Activated naive CD8-positive, alpha-beta T cell treated with anti-CD3 and anti-CD28 coated beads, Interleukin-2, amount 50 U/mL, for 16 hours (primary cell): ENCODE data around the gene TATDN3.
"Not testable (repeated sequence)": the region's sequence is repeated elsewhere in the genome, so short reads cannot be mapped to it uniquely, and the experiment has no call there.

Experiments
- DNase-seq: peaks from one replicate; pipeline ENCODE4 v3.0.0-alpha.2; 2020; ENCODE audit warnings: low read depth, low spot score

The TATDN3 gene

DNA sequence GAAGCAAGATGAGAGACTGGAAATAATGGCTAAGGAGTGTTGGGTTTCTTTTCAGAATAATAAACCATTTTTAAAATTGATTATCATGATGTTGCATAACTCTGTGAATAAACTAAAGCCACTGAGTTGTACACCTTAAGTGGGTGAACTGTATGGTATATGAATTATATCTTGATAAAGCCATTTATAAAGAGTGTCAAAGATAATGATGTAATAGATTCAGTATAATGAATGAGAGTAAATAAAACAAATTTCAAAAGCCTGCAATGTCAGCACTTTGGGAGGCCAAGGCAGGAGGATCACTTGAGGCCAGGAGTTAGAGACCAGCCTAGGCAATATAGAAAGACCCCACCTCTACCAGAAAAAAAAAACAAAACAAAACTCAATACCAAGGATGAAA lies 16.5 kb upstream of the TATDN3 start:
- no peak for DNase-seq

DNA sequence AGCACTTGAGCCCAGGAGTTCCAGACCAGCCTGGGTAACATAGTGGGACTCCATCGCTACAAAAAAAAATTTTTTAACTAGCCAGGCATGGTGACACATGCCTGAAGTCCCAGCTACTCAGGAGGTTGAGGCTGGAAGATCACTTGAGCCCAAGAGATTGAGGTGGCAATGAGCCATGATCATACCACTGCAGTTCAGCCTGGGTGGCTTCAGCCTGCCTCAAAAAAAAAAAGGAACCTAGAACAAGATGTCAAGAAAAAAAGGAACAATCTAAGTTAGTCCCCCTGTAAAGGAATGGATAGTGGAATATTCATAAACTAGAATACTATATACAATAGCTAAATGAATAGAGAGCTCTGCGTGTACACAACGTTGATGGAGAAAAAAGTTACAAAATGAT lies 14.5 kb upstream of the TATDN3 start:
- DNase-seq: no peak

DNA sequence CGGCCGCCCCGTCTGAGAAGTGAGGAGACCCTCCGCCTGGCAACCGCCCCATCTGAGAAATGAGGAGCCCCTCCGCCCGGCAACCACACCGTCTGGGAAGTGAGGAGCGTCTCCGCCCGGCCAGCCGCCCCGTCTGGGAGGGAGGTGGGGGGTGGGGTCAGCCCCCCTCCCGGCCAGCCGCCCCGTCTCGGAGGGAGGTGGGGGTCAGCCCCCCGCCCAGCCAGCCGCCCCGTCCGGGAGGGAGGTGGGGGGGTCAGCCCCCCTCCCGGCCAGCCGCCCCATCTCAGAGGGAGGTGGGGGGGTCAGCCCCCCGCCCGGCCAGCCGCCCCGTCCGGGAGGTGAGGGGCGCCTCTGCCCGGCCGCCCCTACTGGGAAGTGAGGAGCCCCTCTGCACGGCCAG lies 12.6 kb upstream of the TATDN3 start:
- not testable (repeated sequence) for DNase-seq

DNA sequence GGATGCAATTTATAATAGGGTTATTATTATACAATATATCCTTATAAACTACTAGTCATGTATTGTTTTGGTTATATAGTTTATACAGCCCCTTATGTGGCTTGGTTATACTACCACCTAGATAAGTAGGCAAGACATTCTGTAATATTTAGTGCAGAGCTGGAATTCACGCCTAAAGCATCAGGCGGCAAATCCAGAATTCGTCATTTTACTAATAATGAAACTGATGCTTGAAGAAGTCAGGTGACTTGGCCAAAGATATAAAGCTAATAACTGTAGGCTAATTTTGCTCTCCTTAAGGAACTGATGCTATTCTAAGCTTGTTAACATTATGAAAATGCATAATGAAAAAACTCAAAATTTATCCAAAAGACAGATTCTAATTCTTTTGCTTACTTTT lies 10.9 kb upstream of the TATDN3 start:
- DNase-seq: no peak

DNA sequence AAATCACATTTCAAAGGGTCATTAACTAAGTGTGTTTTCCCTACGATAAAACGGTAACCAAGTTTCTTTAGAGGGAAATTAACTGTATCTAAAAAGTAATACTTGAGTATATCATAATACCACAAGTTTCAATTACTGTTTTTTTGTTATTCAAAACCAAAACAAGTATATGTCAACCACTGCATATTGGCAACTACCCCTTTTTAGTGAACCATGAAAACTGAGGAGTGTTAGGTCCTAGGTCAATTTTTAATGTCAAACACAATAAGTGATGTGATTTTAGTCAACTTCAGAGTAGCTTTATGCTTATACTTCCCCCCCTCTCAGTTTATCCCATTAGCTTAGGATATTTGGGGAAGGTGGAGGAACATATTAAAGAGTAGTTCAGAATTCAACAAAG lies 10.5 kb upstream of the TATDN3 start:
- no peak for DNase-seq

DNA sequence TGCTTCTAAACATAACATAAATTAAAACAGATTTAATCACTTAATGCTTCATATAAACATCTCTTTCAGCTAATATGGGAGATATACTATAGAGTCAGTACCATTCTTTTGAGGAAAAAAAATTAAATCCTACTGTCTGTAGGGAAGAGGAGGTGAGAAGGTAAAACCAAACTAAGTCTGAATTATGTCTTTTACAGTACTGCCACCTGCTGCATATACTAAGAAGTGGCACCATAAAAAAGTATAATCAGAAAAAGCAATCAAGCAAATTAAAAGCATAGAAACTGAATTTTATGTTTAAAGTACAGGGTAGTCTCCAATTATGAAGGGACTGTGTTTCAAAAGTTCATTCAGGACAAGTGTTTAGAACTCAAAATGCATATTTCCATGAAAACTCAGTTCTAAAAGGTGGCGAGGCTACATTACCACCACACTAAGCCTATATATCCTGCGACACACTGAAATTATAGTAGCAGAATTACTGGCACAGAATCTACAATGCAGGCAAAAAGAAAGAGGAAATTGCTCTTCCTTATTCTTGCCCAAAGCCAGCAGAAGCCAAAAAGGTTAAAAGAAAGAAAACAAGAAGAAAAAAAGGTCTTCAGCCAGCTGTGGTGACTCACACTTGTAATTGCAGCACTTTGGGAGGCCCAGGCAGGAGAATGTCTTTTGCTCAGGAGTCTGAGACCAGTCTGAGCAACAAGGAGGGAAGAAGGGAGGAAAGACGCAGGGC lies 9.1 kb upstream of the TATDN3 start:
- DNase-seq: no peak

DNA sequence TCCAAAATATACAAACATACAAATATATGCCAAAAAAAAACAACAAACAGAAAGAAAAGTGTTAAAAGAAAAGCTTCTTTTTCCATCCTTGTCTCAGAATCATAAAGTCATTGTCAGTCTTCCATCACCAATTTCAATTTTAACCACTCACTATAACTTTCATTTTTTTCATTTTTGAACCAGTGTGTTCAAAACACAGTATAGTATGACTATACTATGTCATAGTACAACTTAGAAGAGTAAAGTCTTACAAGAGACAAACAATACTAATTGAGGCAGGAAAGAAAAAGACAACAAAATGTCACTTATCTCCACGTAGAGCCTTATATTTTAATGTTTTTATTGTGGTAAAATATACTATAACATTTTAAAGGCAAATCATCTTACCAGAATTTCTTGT lies 7.7 kb upstream of the TATDN3 start:
- DNase-seq: no peak

DNA sequence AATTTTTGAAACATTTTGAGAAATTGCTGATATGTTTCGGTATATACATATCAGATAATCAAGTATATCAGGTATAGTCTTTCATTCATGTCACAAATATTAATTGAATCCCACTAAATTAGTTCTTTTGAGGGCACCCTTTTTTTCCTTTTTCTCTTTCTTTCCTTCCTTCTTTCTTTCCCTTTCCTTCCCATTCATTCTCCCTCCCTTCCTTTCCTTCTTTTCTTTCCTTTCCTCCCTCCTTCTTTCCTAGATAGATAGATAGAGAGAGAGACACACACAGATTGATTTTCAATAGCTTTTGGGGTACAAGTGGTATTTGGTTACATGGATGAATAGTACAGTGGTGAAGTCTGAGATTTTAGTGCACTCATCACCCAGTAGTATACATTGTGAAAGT lies 5.8 kb upstream of the TATDN3 start:
- no peak for DNase-seq

DNA sequence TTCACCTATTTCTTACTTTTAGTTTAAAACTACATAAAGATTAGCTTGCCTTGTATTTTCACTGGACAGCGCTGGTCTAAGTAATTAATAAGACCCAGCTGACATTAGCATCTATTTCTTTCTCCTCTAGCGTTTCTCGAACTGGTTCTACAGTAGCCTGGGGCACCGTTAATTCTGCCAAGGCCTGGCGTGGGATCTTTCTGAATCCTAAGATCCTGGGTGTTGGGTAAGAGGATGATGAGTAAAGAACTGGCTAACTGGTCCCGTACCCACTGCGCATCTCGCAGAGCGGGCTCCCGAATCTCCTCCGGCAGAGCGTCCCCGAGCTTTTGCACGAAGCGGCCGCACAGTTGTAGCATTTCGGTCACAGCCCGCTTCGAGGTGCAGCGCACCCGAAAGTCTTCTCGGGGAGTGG lies 426 bp upstream of the TATDN3 start:
- DNase-seq: no peak

DNA sequence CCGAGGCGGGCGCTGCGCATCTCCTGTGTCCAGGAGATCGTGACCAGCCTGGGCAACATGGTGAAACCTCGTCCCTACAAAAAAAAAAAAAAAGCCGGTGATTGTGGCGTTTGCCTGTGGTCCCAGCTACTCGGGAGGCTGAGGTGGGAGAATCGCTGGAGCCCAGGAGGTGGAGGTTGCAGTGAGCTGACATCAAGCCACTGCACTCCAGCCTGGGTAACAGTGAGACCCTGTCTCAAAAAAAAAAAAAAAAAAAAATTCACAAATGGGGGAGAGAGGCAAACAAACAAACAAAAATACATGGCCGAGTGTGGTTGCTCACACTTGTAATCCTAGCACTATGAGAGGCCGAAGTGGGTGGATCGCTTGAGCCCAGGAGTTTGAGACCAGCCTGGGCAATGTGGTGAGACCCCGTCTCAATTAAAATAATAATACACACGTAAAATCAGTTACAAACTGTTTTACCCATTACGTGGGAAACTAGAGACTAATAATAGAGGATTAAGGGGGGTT lies 758 bp downstream of the TATDN3 start:
- DNase-seq: no peak

DNA sequence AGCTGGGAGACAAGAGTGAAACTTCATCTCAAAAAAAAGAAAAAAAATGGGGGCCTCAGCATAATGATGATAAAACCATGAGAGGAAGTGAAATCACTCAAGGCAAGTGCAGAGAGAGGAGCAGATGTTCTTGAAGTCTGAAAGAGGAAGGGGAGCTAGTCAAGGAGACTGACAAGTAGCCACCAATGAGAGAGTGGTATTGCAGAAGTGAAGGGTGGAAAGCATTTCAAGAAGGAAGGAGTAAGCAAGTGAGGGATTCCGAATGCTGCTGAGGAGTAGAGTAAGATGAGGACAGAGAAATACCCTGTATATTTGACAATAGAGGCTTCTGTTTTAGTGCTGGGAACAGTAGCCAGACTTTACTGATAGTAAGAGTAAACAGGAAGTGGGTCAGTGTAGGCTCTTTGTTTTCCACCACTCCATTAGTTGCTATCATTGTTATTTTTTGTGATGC lies 2.9 kb downstream of the TATDN3 start:
- no peak for DNase-seq

DNA sequence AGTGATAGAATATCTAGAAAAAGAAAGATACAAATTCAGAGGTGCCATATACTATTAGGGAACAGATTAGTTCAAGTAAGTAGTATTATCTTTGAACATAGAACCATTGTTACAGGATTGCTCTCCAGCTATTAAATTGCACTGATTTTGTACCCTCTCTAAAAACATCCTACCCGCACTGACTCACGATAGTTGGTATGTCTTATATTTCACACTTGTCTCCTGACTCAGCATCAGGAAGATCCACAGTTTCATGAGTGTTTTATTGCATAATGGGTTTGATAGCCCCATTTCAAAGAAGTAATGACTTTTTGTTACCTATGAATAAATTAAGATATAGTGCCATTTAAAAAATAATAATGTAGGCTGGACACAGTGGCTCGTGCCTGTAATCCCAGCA lies 6.0 kb downstream of the TATDN3 start:
- DNase-seq: no peak

DNA sequence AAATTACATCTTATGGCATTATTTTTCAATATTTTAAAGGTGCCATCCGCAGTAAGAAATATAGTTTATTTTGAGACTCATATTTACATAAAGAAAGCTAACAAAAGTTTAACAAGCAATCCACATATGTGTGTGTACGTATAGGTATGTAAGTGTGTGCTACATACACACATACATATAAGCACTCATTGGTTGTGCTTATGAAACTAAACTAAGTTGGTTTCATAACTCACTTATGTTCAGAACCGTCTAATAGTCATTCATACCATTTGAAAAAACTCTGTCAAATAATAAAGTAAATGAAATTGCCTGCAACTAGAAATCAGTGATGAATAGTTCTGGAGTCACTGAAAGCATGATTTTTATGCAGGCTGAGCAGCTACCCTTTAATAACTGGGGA lies 14.1 kb downstream of the TATDN3 start:
- DNase-seq: no peak

DNA sequence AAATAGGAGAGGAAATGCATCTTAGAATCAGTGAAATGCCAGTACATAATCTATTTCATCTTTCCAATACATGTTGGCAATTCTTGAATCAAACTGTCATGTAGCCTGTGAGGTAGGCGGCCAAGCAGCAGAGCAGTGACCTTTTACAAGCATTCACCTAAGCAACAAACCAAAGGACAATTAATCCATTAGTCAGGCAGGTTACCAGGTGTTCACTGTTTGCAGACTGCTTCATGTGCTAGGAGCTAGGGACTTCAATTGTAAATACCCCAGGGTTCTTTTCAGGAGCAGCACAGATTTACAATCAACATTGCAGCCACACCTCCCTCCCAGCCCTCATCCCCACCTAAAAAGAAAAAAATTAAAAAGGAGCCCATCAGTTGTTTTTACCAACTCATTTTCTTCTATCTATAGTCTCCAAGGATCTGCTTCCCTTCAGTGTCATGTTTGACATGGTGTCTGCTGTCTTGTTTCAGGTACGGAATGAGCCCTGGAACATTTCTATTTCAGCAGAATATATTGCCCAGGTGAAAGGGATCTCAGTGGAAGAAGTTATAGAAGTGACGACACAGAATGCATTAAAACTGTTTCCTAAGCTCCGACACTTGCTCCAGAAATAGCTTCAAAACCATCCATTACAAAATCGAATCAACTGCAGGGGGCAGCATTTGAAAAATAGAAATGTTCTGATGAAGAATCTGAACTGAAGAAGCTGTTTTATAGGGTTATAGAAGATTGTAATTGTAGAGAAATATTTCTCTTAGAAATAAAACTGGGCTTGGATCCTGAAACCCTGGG lies 23.0 kb downstream of the TATDN3 start:
- no peak for DNase-seq

DNA sequence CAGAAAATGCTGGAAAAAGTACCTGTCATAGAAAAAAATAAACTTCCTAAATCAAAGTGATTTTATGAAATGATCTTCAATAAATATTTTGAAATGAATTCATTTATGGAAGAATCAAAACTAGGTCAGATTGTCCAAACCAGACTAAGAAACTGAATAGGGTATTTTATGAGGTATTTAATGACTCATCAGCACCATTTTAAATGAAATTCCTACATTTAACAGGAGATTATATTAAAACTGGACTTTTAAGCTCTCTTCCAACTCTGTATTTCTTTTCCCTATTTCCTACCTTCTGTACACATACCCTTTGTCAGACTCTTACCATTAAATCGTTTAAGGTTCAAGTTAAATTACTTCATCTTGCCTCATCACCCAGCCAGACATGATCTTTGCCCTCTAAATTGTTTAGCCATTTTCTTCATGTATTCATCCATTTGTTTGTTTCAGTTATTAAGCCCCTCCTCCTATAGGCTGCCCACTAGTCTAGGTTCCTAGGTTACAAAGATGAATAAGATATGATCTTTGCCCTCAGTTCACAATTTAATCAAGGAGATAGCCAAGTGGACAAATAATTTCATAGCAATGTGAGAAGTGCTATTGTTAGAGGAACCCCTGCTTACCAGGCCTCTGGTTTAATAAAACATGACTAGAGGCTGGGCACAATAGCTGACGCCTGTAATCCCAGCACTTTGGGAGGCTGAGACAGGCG lies 25.0 kb downstream of the TATDN3 start:
- no peak for DNase-seq

DNA sequence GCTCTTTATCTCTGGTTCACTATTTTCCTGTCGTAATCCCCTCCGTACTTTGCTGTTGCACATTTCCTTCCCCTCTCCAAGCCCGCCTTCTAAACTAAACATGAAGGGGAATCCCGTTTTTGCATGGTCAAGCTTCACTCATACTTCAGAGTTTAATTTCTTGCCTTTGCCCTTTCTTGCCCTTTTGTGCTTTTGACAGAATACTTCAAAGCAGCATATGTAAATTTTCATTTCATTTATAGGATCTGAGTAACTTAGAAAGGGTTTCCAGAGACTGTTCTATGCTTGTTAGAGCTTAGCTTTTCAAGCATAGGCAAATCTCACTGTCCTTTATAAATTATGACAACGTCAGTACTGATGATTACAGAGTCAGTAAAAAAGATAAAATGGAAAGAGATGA lies 28.0 kb downstream of the TATDN3 start:
- DNase-seq: no peak

DNA sequence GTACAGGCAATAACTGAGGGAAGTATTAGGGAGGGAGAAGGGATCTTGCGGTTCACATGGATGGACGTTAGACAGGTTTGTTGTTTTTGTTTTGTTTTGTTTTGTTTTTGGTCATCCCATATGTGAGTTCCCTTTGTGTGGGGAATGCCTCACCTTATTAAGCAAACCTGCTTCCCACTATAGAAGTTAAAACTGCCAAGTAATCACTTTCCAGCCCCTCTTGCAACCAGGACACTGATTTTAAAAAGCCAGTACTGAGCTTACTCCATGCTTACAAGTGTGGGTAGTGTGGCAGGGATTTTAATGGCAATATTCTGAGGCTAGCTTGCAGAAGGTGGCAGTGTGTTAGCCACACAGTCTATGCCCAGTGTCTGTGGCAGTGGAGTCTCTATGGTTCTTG lies 29.3 kb downstream of the TATDN3 start:
- DNase-seq: no peak

DNA sequence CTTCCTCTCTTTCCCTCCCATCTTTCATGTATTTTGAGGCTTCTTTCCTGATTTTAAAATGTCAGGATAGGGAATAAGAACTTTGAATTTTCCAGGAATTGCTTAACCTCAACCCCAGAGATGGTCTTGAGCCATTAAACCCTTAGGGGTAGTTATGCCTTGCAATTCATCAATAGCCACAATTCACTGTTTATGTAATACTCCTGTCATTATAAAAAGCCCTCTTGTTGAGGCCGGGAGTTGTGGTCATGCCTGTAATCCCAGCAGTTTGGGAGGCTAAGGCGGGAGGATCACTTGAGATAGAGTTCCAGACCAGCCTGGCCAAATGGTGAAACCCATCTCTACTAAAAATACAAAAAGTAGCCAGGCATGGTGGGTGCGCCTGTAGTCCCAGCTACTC lies 31.3 kb downstream of the TATDN3 start:
- DNase-seq: no peak

DNA sequence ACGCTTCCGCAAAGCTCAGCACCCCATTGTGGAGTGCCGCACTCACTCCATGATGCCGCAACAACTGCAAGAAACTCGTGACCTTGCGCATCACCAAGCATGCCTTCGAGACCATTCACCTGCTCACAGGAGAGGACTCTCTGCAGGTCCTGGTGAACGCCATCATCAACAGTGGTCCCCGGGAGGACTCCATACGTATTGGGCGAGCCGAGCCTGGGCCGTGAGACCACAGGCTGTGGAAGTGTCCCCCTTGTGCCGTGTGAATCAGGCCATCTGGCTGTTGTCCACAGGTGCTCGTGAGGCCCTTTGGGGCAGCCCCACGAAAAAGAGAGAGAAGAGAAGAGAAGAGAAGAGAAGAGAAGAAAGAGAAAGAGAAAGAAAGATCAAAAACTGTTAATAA lies 32.5 kb downstream of the TATDN3 start:
- DNase-seq: no peak

DNA sequence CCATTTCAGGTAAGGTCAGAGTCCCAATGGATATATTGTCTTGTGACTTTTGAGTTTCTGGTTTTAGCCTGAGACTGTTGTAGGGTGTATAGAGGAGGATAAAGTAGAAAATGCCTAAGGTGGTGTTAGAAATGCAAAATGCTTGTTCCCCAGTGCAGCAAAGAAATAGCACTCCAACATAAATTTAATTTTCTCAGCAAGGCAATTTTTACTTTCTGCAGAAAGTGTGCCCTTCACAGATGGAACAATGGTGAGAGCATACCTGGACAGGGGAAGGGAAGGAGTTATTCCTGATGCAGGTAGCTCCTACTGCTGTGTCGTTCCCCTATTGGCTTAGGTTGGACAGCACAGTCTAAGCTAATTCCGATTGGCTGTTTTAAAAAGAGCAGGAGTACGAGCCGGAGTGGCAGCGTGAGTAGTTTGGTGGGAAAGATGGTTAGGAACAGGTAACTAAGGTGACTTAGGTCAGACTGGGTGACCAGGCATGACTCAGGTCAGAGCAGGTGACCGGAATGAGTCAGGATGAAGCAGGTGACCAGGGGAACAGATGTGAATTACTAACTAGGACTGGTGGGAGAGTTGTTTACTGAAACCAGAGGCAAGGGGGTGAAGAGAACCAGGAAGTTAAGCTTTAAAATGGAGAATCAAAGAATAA lies 34.2 kb downstream of the TATDN3 start:
- no peak for DNase-seq

DNA sequence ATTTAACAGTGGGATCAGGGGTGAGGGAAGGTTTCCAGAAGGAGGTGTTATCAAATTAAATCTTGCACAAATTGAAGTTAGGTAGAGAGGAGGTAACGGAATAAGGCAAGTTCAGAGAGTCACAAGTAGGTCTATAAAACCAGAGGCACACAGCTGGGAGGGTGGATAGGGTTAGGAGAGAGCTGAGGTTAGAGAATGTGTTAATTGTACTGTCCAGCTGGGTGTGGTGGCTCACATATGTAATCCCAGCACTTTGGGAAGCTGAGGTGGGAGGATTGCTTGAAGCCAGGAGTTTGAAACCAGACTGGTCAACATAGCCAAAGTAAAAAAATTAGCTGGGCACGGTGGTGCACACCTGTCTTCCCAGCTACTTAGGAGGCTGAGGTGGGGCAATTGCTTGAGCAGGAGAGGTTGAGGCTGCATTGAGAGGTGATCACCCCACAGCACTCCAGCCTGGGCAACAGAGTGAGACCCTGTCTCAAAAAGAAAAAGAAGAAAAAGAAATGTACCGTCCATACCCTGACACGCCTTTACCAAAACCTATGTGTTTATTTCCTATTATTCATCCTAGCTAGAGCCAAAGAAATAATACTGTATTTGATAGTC lies 35.6 kb downstream of the TATDN3 start:
- no peak for DNase-seq
